Keratinocyte (primary cell): ENCODE measurements around the gene A3GALT2.

Source experiments
- EZH2 ChIP-seq: IDR thresholded peaks from one replicate; pipeline ENCODE4 v1.6.1; 2012; ENCODE audit warnings: inconsistent platforms, mild to moderate bottlenecking, low read length, moderate library complexity
- TF ChIP-seq, protein P1 (sequence below), 3 experiments: IDR thresholded peaks in 1 of 3; conservative IDR thresholded peaks in 1 of 3; optimal IDR thresholded peaks in 1 of 3; 2 replicates in 2 of 3; 3 replicates in 1 of 3; pipeline versions ENCODE3 to v1.5.1; 2011; ENCODE audit warnings: low read length in 3 of 3, mild to moderate bottlenecking in 3 of 3, moderate library complexity in 2 of 3, control low read depth in 1 of 3, inconsistent platforms in 1 of 3; ENCODE audit not compliant: insufficient read depth in 2 of 3; ENCODE audit errors: extremely low read depth in 1 of 3

DNA sequence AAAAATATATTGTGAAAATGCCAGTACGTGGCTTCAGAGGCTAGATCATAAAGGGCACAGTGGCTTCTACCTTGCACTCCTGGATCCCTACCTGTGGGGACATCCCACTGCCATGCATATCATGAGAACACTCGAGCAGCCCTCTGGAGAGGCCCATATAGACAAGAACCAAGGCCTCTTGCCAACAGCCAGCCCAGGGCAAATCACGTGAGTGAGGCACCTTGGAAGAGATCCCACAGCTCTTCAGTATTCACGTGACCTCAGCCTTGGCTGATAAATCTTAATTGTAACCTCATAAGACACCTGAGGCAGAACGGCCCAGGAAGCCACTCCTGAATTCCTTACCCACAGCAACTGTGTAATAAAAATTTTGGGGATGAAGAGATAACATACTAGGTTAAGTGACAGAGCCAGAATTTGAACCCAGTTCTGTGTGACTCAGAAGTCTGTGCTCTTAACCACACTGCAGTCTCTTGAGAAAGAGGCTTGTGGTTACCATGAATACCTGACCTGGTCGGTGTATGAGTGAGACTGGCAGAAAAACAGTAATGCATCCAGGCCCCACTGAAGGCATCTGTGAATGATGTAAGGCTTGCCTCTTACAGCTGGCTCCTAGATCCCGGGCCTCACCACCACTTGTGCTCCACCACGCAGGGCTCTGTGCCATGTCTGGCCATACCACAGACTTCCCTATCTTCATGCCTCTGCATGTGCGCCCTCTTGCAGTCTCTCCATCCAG is 6.9 kb upstream of the A3GALT2 start:
- TF ChIP-seq, protein P1, sequence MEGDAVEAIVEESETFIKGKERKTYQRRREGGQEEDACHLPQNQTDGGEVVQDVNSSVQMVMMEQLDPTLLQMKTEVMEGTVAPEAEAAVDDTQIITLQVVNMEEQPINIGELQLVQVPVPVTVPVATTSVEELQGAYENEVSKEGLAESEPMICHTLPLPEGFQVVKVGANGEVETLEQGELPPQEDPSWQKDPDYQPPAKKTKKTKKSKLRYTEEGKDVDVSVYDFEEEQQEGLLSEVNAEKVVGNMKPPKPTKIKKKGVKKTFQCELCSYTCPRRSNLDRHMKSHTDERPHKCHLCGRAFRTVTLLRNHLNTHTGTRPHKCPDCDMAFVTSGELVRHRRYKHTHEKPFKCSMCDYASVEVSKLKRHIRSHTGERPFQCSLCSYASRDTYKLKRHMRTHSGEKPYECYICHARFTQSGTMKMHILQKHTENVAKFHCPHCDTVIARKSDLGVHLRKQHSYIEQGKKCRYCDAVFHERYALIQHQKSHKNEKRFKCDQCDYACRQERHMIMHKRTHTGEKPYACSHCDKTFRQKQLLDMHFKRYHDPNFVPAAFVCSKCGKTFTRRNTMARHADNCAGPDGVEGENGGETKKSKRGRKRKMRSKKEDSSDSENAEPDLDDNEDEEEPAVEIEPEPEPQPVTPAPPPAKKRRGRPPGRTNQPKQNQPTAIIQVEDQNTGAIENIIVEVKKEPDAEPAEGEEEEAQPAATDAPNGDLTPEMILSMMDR (optimal IDR thresholded peaks at IDR 0.05 in 1 of 3, IDR thresholded peaks at IDR 0.05 in 1 of 3, conservative IDR thresholded peaks at IDR 0.05 in 1 of 3; ENCODE audit: extremely low read depth in 1 of 3, insufficient read depth in 2 of 3, low read length in 3 of 3): peak in 1 of 3 experiments; percentile 19
- TF ChIP-seq EZH2: no peak
